ENCODE measurements around the gene HOXA9.

The HOXA9 gene

DNA sequence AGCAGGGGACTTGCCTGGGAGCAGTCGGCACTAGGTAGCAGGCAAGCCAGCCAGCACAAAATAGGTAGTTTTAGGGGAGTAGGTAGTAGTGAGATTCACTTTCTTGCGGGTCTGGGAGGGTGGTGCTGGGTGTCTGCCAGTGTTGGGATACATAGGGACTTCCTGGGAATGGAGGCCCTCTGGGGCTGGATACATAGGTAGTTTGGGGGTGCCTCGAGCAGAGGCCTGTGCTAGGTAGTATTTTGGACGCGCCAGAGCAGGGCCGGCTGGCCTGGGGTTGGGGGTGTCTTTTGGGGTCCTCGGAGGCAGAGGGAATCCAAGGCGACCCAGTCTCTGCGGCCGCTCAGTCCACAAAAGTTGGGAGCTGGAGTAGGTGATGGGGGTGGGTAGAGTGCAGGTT is 11.0 kb downstream of the HOXA9 start:
- no peak for DNase-seq (ENCODE audit: low read depth in 1 of 2, low spot score in 1 of 2)
- Histone ChIP-seq H3K27ac (replicated peaks) (no peak overlapping the region), H3K4me3 (replicated peaks; ENCODE audit: insufficient read depth, low read length) (no peak overlapping the region), H3K27me3 (ENCODE audit: insufficient read depth, poor library complexity, severe bottlenecking) (peaks cover 70% of the 10 kb centered on the region)
- no peak for TF ChIP-seq CTCF (IDR thresholded peaks at IDR 0.05; ENCODE audit: insufficient read depth, low read length)

DNA sequence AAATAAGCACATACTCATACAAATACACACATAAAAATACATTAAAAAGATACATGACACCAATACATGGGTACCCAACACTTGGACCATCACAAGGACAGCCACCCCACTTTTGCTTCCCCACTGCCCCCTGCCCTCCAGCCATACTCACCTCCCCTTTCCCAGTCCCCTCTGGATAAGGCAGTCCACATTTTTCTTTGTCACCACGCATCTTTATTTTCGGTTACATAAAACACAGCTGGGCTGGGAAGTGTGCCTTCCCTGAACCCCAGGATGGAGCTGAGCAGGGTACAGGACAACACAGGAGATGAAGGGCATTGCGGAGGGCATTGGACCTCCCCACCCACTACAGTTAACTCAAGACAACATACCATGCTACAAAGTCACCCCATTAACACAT is 11.8 kb downstream of the HOXA9 start:
- H3K27ac ChIP-seq (replicated peaks), result no peak overlapping the region
- TF ChIP-seq, protein P1, sequence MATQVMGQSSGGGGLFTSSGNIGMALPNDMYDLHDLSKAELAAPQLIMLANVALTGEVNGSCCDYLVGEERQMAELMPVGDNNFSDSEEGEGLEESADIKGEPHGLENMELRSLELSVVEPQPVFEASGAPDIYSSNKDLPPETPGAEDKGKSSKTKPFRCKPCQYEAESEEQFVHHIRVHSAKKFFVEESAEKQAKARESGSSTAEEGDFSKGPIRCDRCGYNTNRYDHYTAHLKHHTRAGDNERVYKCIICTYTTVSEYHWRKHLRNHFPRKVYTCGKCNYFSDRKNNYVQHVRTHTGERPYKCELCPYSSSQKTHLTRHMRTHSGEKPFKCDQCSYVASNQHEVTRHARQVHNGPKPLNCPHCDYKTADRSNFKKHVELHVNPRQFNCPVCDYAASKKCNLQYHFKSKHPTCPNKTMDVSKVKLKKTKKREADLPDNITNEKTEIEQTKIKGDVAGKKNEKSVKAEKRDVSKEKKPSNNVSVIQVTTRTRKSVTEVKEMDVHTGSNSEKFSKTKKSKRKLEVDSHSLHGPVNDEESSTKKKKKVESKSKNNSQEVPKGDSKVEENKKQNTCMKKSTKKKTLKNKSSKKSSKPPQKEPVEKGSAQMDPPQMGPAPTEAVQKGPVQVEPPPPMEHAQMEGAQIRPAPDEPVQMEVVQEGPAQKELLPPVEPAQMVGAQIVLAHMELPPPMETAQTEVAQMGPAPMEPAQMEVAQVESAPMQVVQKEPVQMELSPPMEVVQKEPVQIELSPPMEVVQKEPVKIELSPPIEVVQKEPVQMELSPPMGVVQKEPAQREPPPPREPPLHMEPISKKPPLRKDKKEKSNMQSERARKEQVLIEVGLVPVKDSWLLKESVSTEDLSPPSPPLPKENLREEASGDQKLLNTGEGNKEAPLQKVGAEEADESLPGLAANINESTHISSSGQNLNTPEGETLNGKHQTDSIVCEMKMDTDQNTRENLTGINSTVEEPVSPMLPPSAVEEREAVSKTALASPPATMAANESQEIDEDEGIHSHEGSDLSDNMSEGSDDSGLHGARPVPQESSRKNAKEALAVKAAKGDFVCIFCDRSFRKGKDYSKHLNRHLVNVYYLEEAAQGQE (IDR thresholded peaks at IDR 0.05; ENCODE audit: insufficient replicate concordance, low read depth), result no peak
- TF ChIP-seq GABPA (IDR thresholded peaks at IDR 0.05; ENCODE audit: low read depth) (no peak), SPI1 (IDR thresholded peaks at IDR 0.05; ENCODE audit: borderline replicate concordance, low read depth) (no peak), CTCF (IDR thresholded peaks at IDR 0.05; ENCODE audit: insufficient read depth, low read length) (no peak), POLR2AphosphoS5 (IDR thresholded peaks at IDR 0.05; ENCODE audit: low read depth) (no peak)
- H3K27me3 ChIP-seq (ENCODE audit: insufficient read depth, poor library complexity, severe bottlenecking), result peaks cover 68% of the 10 kb centered on the region
- H3K4me3 ChIP-seq (replicated peaks; ENCODE audit: insufficient read depth, low read length), result no peak overlapping the region
- no peak for DNase-seq (ENCODE audit: low read depth in 1 of 2, low spot score in 1 of 2)

GRCh38 chr7:27152816-27153442 is 12.4 kb downstream of the HOXA9 start:
- peaks cover 68% of the 10 kb centered on the region for H3K27me3 ChIP-seq (ENCODE audit: insufficient read depth, poor library complexity, severe bottlenecking)
- H3K27ac ChIP-seq (replicated peaks), result no peak overlapping the region
- H3K4me3 ChIP-seq (replicated peaks; ENCODE audit: insufficient read depth, low read length), result no peak overlapping the region
- TF ChIP-seq, protein P1 (IDR thresholded peaks at IDR 0.05; ENCODE audit: insufficient replicate concordance, low read depth), result no peak
- TF ChIP-seq SPI1 (IDR thresholded peaks at IDR 0.05; ENCODE audit: borderline replicate concordance, low read depth) (no peak), GABPA (IDR thresholded peaks at IDR 0.05; ENCODE audit: low read depth) (no peak), POLR2AphosphoS5 (IDR thresholded peaks at IDR 0.05; ENCODE audit: low read depth) (no peak), CTCF (IDR thresholded peaks at IDR 0.05; ENCODE audit: insufficient read depth, low read length) (no peak)
- DNase-seq (ENCODE audit: low read depth in 1 of 2, low spot score in 1 of 2), result no peak
